Measurements from ENCODE around the gene RBBP8. TPM values are rescaled to one million over a fixed set of nuclear protein-coding genes. Genes with fewer than 3 reads are reported as not detected.

RBBP8 gene
- total and polyA plus RNA-seq, 10 of the 15 experiments (the other 5 are each of a cell fraction or from before 2014, with no cell fraction given): 46.2 to 82.3 (median 68.7) TPM

DNA sequence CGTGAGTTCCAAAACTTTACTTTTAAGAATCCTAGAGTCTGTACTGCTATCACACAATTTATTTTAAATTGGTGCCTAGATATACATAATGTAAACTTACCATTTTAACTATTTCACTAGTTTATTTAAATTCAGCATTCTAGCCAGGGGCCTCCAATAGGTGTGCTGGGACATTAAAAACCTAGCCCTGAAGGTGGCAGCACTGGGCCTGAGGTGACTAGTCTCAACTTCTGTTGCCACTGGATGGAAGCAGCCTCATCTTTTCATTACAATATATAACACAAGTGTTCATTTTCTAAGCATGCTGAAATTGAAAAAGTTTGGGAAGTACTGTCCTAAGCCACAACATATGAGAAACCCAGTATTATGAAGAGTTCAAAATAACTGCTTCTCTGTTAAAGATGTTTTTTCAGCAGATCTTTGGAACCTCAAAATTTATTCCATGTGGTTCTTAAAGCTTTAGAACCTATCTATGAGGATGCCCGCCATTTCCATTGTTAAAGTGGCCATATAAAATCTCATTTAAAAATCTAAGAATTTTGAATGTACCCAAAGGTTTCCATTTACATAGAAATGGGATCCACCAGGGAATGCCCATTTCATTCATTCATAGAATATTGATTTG is 2.9 kb upstream of the RBBP8 start:
- ChIA-PET SMC1A (ENCODE audit: uncharacterized antibody, unreplicated experiment) (interaction anchor here (0.6 to 6.3 kb wide), 23 partner anchors 11 to 1022 kb away, joined by 3 to 74 read pairs (median 5); no protein-coding TSS in a partner anchor), POLR2A (interaction anchor here (0.6 kb wide), 2 partner anchors 93 to 114 kb away, joined by 3 read pairs; no protein-coding TSS in a partner anchor), RAD21 (ENCODE audit: unreplicated experiment) (interaction anchor here (0.7 to 4.5 kb wide), 17 partner anchors 11 to 482 kb away, joined by 3 to 52 read pairs (median 5); no protein-coding TSS in a partner anchor), CTCF (interaction anchor here (0.5 to 6.3 kb wide), 47 partner anchors 8 to 575 kb away, joined by 3 to 103 read pairs (median 5); no protein-coding TSS in a partner anchor)
- in situ Hi-C loops (cut with MboI): loop anchor here (25.0 kb wide), 1 partner anchor 1818 kb away; the partner anchor contains the start of gene ROCK1
- Histone ChIP-seq H3K27me3 (replicated peaks in 1 of 2; ENCODE audit: control insufficient read depth in 2 of 2, insufficient read depth in 2 of 2, low read length in 1 of 2) (no peaks in the 10 kb centered on the region), H3K9ac (ENCODE audit: control insufficient read depth, insufficient read depth, low read length) (no peak overlapping the region), H3K27ac (ENCODE audit: control insufficient read depth, insufficient read depth) (no peak overlapping the region), H3K4me2 (ENCODE audit: control insufficient read depth, insufficient read depth) (peak overlapping the region; percentile 63), H2AFZ (ENCODE audit: control insufficient read depth, low read depth, low read length) (no peak overlapping the region), H3K4me1 (ENCODE audit: control insufficient read depth, insufficient read depth, low read length) (peaks cover 6% of the 10 kb centered on the region), H3K36me3 (ENCODE audit: control insufficient read depth in 2 of 2, insufficient read depth in 2 of 2, low read length in 1 of 2) (no peaks in the 10 kb centered on the region), H3K9me3 (replicated peaks; ENCODE audit: control insufficient read depth, insufficient read depth, low read length) (no peaks in the 10 kb centered on the region), H3K4me3 (no peak overlapping the region), H4K20me1 (ENCODE audit: control insufficient read depth, insufficient read depth) (no peaks in the 10 kb centered on the region), H3K79me2 (ENCODE audit: control insufficient read depth, insufficient read depth, low read length) (peaks cover 16% of the 10 kb centered on the region)
- intact Hi-C loops (cut with micrococcal nuclease; ENCODE audit: unreplicated experiment): loop anchor here (2.0 to 10.0 kb wide), 5 partner anchors 117 to 575 kb away; partner anchors contain the start of genes CABLES1 and RMC1
- TF ChIP-seq YY1 (IDR thresholded peaks at IDR 0.05; ENCODE audit: low read depth, low read length) (0 out of 2 replicates have a peak, but pooled peaks have one; percentile 50), ATF2 (IDR thresholded peaks at IDR 0.05; ENCODE audit: low read length) (0 out of 2 replicates have a peak, but pooled peaks have one; percentile 10), TARDBP (IDR thresholded peaks at IDR 0.05; ENCODE audit: borderline replicate concordance) (no peak), ZNF207 (IDR thresholded peaks at IDR 0.05; ENCODE audit: borderline replicate concordance) (no peak), SMC3 (IDR thresholded peaks at IDR 0.05; ENCODE audit: borderline replicate concordance, low read length) (peak; percentile 59; the same call in 1 of the 2 replicates), ASH2L (IDR thresholded peaks at IDR 0.05; ENCODE audit: borderline replicate concordance, low read depth) (no peak), RAD21 (IDR thresholded peaks at IDR 0.05; ENCODE audit: insufficient read depth, low read depth, low read length) (peak; percentile 70), EED (IDR thresholded peaks at IDR 0.05; ENCODE audit: low read depth) (no peak)
- TF ChIP-seq, protein P1, sequence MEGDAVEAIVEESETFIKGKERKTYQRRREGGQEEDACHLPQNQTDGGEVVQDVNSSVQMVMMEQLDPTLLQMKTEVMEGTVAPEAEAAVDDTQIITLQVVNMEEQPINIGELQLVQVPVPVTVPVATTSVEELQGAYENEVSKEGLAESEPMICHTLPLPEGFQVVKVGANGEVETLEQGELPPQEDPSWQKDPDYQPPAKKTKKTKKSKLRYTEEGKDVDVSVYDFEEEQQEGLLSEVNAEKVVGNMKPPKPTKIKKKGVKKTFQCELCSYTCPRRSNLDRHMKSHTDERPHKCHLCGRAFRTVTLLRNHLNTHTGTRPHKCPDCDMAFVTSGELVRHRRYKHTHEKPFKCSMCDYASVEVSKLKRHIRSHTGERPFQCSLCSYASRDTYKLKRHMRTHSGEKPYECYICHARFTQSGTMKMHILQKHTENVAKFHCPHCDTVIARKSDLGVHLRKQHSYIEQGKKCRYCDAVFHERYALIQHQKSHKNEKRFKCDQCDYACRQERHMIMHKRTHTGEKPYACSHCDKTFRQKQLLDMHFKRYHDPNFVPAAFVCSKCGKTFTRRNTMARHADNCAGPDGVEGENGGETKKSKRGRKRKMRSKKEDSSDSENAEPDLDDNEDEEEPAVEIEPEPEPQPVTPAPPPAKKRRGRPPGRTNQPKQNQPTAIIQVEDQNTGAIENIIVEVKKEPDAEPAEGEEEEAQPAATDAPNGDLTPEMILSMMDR (IDR thresholded peaks at IDR 0.05 in 2 of 3, conservative IDR thresholded peaks at IDR 0.05 in 1 of 3; ENCODE audit: control insufficient read depth in 2 of 3, extremely low read depth in 1 of 3, insufficient read depth in 1 of 3, low read depth in 3 of 3, low read length in 3 of 3): peak; percentile 77 to 86 (median 84)
- peak; percentile 59 for ATAC-seq
- no peak for DNase-seq (ENCODE audit: low read depth, low spot score)
- FAIRE-seq: peak; percentile 69
- no TSS peak for BruUV-seq (replicated peaks)
- 68% methylated on average over 2 of the region's 2 CpGs for WGBS (ENCODE audit: insufficient coverage, insufficient replicate concordance, low lambda C conversion rate, missing lambda C conversion rate)
